ENCODE measurements around the gene ALDH1A2. TPM values are rescaled to one million over a fixed set of nuclear protein-coding genes. Genes with fewer than 3 reads are reported as not detected.

ALDH1A2 gene
- total RNA-seq, 6 experiments from 2014 or later = not detected

- Mint-ChIP-seq H3K27me3 (ENCODE audit: insufficient read depth) (no peaks in the 10 kb centered on the region; the same call in 1 of the 2 replicates), H3K27ac (no peak overlapping the region), H3K4me3 (no peak overlapping the region), H3K36me3 (ENCODE audit: low read depth) (no peaks in the 10 kb centered on the region), H3K4me1 (ENCODE audit: low read depth) (peaks cover 9% of the 10 kb centered on the region; the same call in 1 of the 2 replicates), H3K9me3 (no peaks in the 10 kb centered on the region)
- no peak for DNase-seq
- TF ChIP-seq CTCF (IDR thresholded peaks at IDR 0.05) = no peak
Measured at GRCh38 chr15:58016581-58017175, 48.8 kb downstream of the ALDH1A2 start.

GRCh38 chr15:58015565-58015964 is 49.9 kb downstream of the ALDH1A2 start:
- DNase-seq = no peak
- no peaks in the 10 kb centered on the region for H3K9me3 Mint-ChIP-seq
- H3K36me3 Mint-ChIP-seq (ENCODE audit: low read depth) = no peaks in the 10 kb centered on the region
- peaks cover 9% of the 10 kb centered on the region; the same call in 1 of the 2 replicates for H3K4me1 Mint-ChIP-seq (ENCODE audit: low read depth)
- no peak overlapping the region for H3K4me3 Mint-ChIP-seq
- no peak overlapping the region for H3K27ac Mint-ChIP-seq
- H3K27me3 Mint-ChIP-seq (ENCODE audit: insufficient read depth) = no peaks in the 10 kb centered on the region; the same call in 1 of the 2 replicates
- TF ChIP-seq CTCF (IDR thresholded peaks at IDR 0.05) = no peak

GRCh38 chr15:58014470-58014869 is 51.0 kb downstream of the ALDH1A2 start:
- H3K27me3 Mint-ChIP-seq (ENCODE audit: insufficient read depth) = no peaks in the 10 kb centered on the region; the same call in 1 of the 2 replicates
- TF ChIP-seq CTCF (IDR thresholded peaks at IDR 0.05) = no peak

GRCh38 chr15:58014040-58014439 is 51.5 kb downstream of the ALDH1A2 start:
- no peaks in the 10 kb centered on the region for H3K36me3 Mint-ChIP-seq (ENCODE audit: low read depth)
- H3K4me3 Mint-ChIP-seq = no peak overlapping the region
- DNase-seq = no peak
- TF ChIP-seq CTCF (IDR thresholded peaks at IDR 0.05) = no peak
- H3K27me3 Mint-ChIP-seq (ENCODE audit: insufficient read depth) = no peaks in the 10 kb centered on the region; the same call in none of the 2 replicates
- no peaks in the 10 kb centered on the region for H3K9me3 Mint-ChIP-seq
- H3K4me1 Mint-ChIP-seq (ENCODE audit: low read depth) = no peaks in the 10 kb centered on the region
- no peak overlapping the region for H3K27ac Mint-ChIP-seq

More at GRCh38 chr15:58014470-58014869, 51.0 kb downstream of the ALDH1A2 start:
- no peak for DNase-seq
- Mint-ChIP-seq H3K36me3 (ENCODE audit: low read depth) (no peaks in the 10 kb centered on the region), H3K27ac (no peak overlapping the region), H3K4me1 (ENCODE audit: low read depth) (peaks cover 3% of the 10 kb centered on the region; the same call in 1 of the 2 replicates), H3K4me3 (no peak overlapping the region), H3K9me3 (no peaks in the 10 kb centered on the region)

- Mint-ChIP-seq H3K9me3 (no peaks in the 10 kb centered on the region), H3K27me3 (ENCODE audit: insufficient read depth) (no peaks in the 10 kb centered on the region; the same call in 1 of the 2 replicates), H3K4me3 (no peak overlapping the region), H3K36me3 (ENCODE audit: low read depth) (no peaks in the 10 kb centered on the region), H3K27ac (no peak overlapping the region), H3K4me1 (ENCODE audit: low read depth) (no peaks in the 10 kb centered on the region)
- DNase-seq = no peak
- no peak for TF ChIP-seq CTCF (IDR thresholded peaks at IDR 0.05)
Measured at GRCh38 chr15:58010983-58011382, 54.5 kb downstream of the ALDH1A2 start.

All from HFFc6 (cell line).